GM12878 (cell line): ENCODE measurements around the gene PPIF. TPM values are rescaled to one million over a fixed set of nuclear protein-coding genes. Genes with fewer than 3 reads are reported as not detected.
A peak's percentile ranks its signal among the peaks of the same experiment; 100 is the strongest.
"Not testable (repeated sequence)": the region's sequence is repeated elsewhere in the genome, so short reads cannot be mapped to it uniquely, and the experiment has no call there.

ENCODE experiments used
- ATAC-seq: fragments of 200-7000 bp; cut with Tn5 transposase; 3 replicates; pipeline ENCODE4 v1.9.1; 2020; ENCODE audit warnings: mild to moderate bottlenecking, moderate library complexity
- BruUV-seq: library from RNA; stranded (reverse); fragments of 400-500 nt; replicated peaks from 2 replicates; lab custom pipeline; 2021; lab: Mats Ljungman, UMichigan
- CTCF ChIA-PET: fragments of 300-600 bp; sonication (Branson Sonifier 250); formaldehyde crosslinking; extraction: SDS; loops from one replicate; lab custom pipeline; 2021; ENCODE audit warnings: inconsistent platforms; lab: Yijun Ruan, JAX
- POLR2A ChIA-PET: fragments of 350-600 bp; formaldehyde crosslinking; extraction: SDS; loops from one replicate; lab custom pipeline; 2021; ENCODE audit warnings: inconsistent platforms; lab: Charles Lee
- RAD21 ChIA-PET: fragments of 300-600 bp; sonication (Branson Sonifier 250); formaldehyde crosslinking; loops from one replicate; lab custom pipeline; 2023; ENCODE audit warnings: antibody characterized with exemption; ENCODE audit not compliant: unreplicated experiment; lab: Charles Lee
- SMC1A ChIA-PET: fragments of 300-600 bp; sonication (Branson Sonifier 250); formaldehyde crosslinking; loops from one replicate; lab custom pipeline; 2023; ENCODE audit not compliant: unreplicated experiment, uncharacterized antibody; lab: Charles Lee
- DNase-seq: peaks from one replicate; pipeline ENCODE4 v3.0.0-alpha.2; 2011; ENCODE audit warnings: low read depth, low spot score
- FAIRE-seq: peaks from 3 replicates; lab custom pipeline; 2011; peaks lifted over from hg19 to GRCh38; lab: Jason Lieb, UNC
- H2AFZ ChIP-seq: 2 replicates; pipeline ENCODE4 v1.6.0; 2011; ENCODE audit warnings: low read depth, low read length, control low read depth; ENCODE audit not compliant: control insufficient read depth
- H3K27ac ChIP-seq: 2 replicates; pipeline ENCODE4 v1.5.1; 2011; ENCODE audit warnings: control low read depth; ENCODE audit not compliant: control insufficient read depth, insufficient read depth
- H3K27me3 ChIP-seq, 2 experiments: replicated peaks in 1 of 2; 2 replicates each; pipeline versions ENCODE4 v1.6.0 to v1.6.1; 2011; ENCODE audit warnings: low read length in 1 of 2; ENCODE audit not compliant: control insufficient read depth in 2 of 2, insufficient read depth in 2 of 2
- H3K36me3 ChIP-seq, 2 experiments: 2 replicates each; pipeline ENCODE4 v1.5.1; 2011; ENCODE audit warnings: low read length in 1 of 2; ENCODE audit not compliant: control insufficient read depth in 2 of 2, insufficient read depth in 2 of 2
- H3K4me1 ChIP-seq: 2 replicates; pipeline ENCODE4 v1.6.1; 2011; ENCODE audit warnings: mild to moderate bottlenecking, low read length, moderate library complexity, mixed read lengths; ENCODE audit not compliant: control insufficient read depth, insufficient read depth
- H3K4me2 ChIP-seq: 2 replicates; pipeline ENCODE4 v1.6.0; 2011; ENCODE audit warnings: control low read depth; ENCODE audit not compliant: control insufficient read depth, insufficient read depth
- H3K4me3 ChIP-seq: fragments of 200-600 bp; sonication (generic); 2 replicates; pipeline ENCODE4 v1.5.1; 2016
- H3K79me2 ChIP-seq: 2 replicates; pipeline ENCODE4 v1.6.0; 2011; ENCODE audit warnings: low read length; ENCODE audit not compliant: control insufficient read depth, insufficient read depth
- H3K9ac ChIP-seq: 2 replicates; pipeline ENCODE4 v1.8.0; 2011; ENCODE audit warnings: low read length, control low read depth, mixed read lengths; ENCODE audit not compliant: control insufficient read depth, insufficient read depth
- H3K9me3 ChIP-seq: replicated peaks from 3 replicates; pipeline ENCODE4 v1.5.1; 2011; ENCODE audit warnings: mild to moderate bottlenecking, low read length; ENCODE audit not compliant: control insufficient read depth, insufficient read depth
- H4K20me1 ChIP-seq: 2 replicates; pipeline ENCODE4 v1.6.0; 2011; ENCODE audit not compliant: control insufficient read depth, insufficient read depth
- BHLHE40 ChIP-seq, 2 experiments: fragments of 450-650 bp in 1 of 2; IDR thresholded peaks; 2 replicates each; pipeline ENCODE4 v1.6.1; 2011 to 2017; ENCODE audit warnings: low read depth in 2 of 2, borderline replicate concordance in 1 of 2, improper control_type of control experiment in 1 of 2, low read length in 1 of 2, mild to moderate bottlenecking in 1 of 2
- CREM ChIP-seq: IDR thresholded peaks from 2 replicates; pipeline ENCODE4 v1.6.1; 2014; ENCODE audit warnings: antibody characterized with exemption, low read depth
- DPF2 ChIP-seq: fragments of 450-650 bp; IDR thresholded peaks from 2 replicates; pipeline ENCODE4 v1.6.1; 2017; ENCODE audit warnings: mild to moderate bottlenecking
- EGR1 ChIP-seq, 2 experiments: IDR thresholded peaks; 1 replicate in 1 of 2; 2 replicates in 1 of 2; pipeline ENCODE4 v1.6.1; 2011 to 2012; ENCODE audit warnings: low read depth in 2 of 2, low read length in 2 of 2, borderline replicate concordance in 1 of 2, mild to moderate bottlenecking in 1 of 2, moderate library complexity in 1 of 2
- ELK1 ChIP-seq: IDR thresholded peaks from 2 replicates; pipeline ENCODE4 v1.6.1; 2012; ENCODE audit warnings: low read depth, low read length, improper control_type of control experiment
- ETV6 ChIP-seq, 2 experiments: fragments of 450-650 bp in 1 of 2; IDR thresholded peaks in 1 of 2; conservative IDR thresholded peaks in 1 of 2; 2 replicates each; pipeline ENCODE4 v1.6.1; 2014; ENCODE audit warnings: antibody characterized with exemption in 1 of 2, borderline replicate concordance in 1 of 2, low read depth in 1 of 2, mild to moderate bottlenecking in 1 of 2, moderate library complexity in 1 of 2
- MXI1 ChIP-seq: fragments of 150-350 bp; IDR thresholded peaks from 2 replicates; pipeline ENCODE4 v1.6.1; 2011; ENCODE audit warnings: low read depth, mild to moderate bottlenecking, inconsistent platforms, low read length, improper control_type of control experiment
- NFYB ChIP-seq: IDR thresholded peaks from 2 replicates; pipeline ENCODE4 v1.6.1; 2011; ENCODE audit warnings: low read depth, mild to moderate bottlenecking, low read length, improper control_type of control experiment, moderate library complexity; ENCODE audit not compliant: insufficient read depth
- NR2C1 ChIP-seq: fragments of 450-650 bp; IDR thresholded peaks from 2 replicates; pipeline ENCODE4 v1.6.1; 2017; ENCODE audit warnings: antibody characterized with exemption, mild to moderate bottlenecking, moderate library complexity
- PAX5 ChIP-seq: IDR thresholded peaks from 2 replicates; pipeline ENCODE4 v1.6.1; 2011; ENCODE audit warnings: low read depth, low read length, borderline replicate concordance
- RELB ChIP-seq: fragments of 450-650 bp; IDR thresholded peaks from 2 replicates; pipeline ENCODE4 v1.6.1; 2017; ENCODE audit warnings: low read depth, mild to moderate bottlenecking, moderate library complexity
- SP1 ChIP-seq: IDR thresholded peaks from one replicate; pipeline ENCODE4 v1.6.1; 2011; ENCODE audit warnings: low read depth, low read length
- SREBF1 ChIP-seq: IDR thresholded peaks from 2 replicates; pipeline ENCODE4 v1.6.1; 2012; ENCODE audit warnings: mild to moderate bottlenecking, low read length
- STAT1 ChIP-seq: fragments of 450-650 bp; conservative IDR thresholded peaks from 2 replicates; pipeline ENCODE4 v1.6.1; 2014; ENCODE audit warnings: antibody characterized with exemption, mild to moderate bottlenecking
- TBL1XR1 ChIP-seq: IDR thresholded peaks from 2 replicates; pipeline ENCODE4 v1.6.1; 2012; ENCODE audit warnings: low read depth, low read length, improper control_type of control experiment
- TCF3 ChIP-seq: IDR thresholded peaks from 2 replicates; pipeline ENCODE4 v1.6.1; 2012; ENCODE audit warnings: low read depth, mild to moderate bottlenecking, low read length, borderline replicate concordance; ENCODE audit not compliant: insufficient read depth
- TCF7 ChIP-seq: IDR thresholded peaks from 2 replicates; pipeline ENCODE4 v1.6.1; 2014; ENCODE audit warnings: antibody characterized with exemption, borderline replicate concordance
- YY1 ChIP-seq: IDR thresholded peaks from 2 replicates; pipeline ENCODE4 v1.6.1; 2011; ENCODE audit warnings: low read depth, mild to moderate bottlenecking, low read length
- ZNF622 ChIP-seq: fragments of 450-650 bp; IDR thresholded peaks from 2 replicates; pipeline ENCODE4 v1.6.1; 2017; ENCODE audit warnings: mild to moderate bottlenecking, inconsistent platforms
- WGBS: methylation state at CpG from one replicate; pipeline ENCODE4 v1.1.6; 2016; ENCODE audit warnings: low lambda C conversion rate; ENCODE audit not compliant: insufficient replicate concordance, insufficient coverage; ENCODE audit errors: missing lambda C conversion rate; 5-methylcytosine and 5-hydroxymethylcytosine counted together
- in situ Hi-C: fragments of 300-500 bp; cut with MboI; formaldehyde crosslinking; loops from 9 replicates; pipeline ENCODE4 v1.14.3; 2018; ENCODE audit warnings: mixed read lengths
- intact Hi-C: fragments of 100-400 bp; cut with micrococcal nuclease; formaldehyde crosslinking; loops from one replicate; pipeline ENCODE4 v1.14.2; 2022; ENCODE audit not compliant: unreplicated experiment
- polyA plus RNA-seq, 11 experiments: library from polyadenylated mRNA; depleted of rRNA in 4 of 11; unstranded in 6 of 11; stranded (reverse) in 5 of 11; fragments of >200 nt; fragmentation: Nextera tagmentation in 4 of 11; fragmentation: Illumina TruSeq in 1 of 11; extraction: Ambion mirVana in 4 of 11; extraction: Trizol in 1 of 11; gene quantifications; 1 replicate in 1 of 11; 2 replicates in 10 of 11; pipeline versions ENCODE4 v1.2.1 to v1.2.3, GENCODE V29; 2011 to 2016; ENCODE audit warnings: inconsistent platforms in 2 of 11, missing spikeins in 2 of 11, low read depth in 1 of 11
- total RNA-seq, 4 experiments: library from RNA; depleted of rRNA in 3 of 4; stranded (reverse); fragments of >200 nt in 3 of 4; fragmentation: Illumina TruSeq in 1 of 4; extraction: Trizol in 1 of 4; gene quantifications; 2 replicates each; pipeline versions ENCODE4 v1.2.1 to v1.2.3, GENCODE V29; 2013 to 2021

The PPIF gene
- total and polyA plus RNA-seq, 10 of the 15 experiments (the other 5 are each of a cell fraction or from before 2014, with no cell fraction given) = 28.8 to 180 (median 128) TPM

GRCh38 chr10:79331709-79332108 is 15.6 kb upstream of the PPIF start (continued):
- peak; percentile 82 for TF ChIP-seq DPF2
- no peak for TF ChIP-seq STAT1
- TF ChIP-seq ELK1 = no peak
- no peak for TF ChIP-seq SREBF1
- TF ChIP-seq SP1 = peak; percentile 31
- peak; percentile 82 for TF ChIP-seq RELB
- no peak for TF ChIP-seq PAX5
- no peak for TF ChIP-seq MXI1
- TF ChIP-seq NFYB = no peak
- TF ChIP-seq TCF3 = 0 out of 2 replicates have a peak, but pooled peaks have one; percentile 54
- TF ChIP-seq EGR1 (IDR thresholded peaks at IDR 0.05; ENCODE audit: borderline replicate concordance in 1 of 2, low read depth in 2 of 2, low read length in 2 of 2) = no peak
- peak; percentile 27 to 75; a peak in 2 of 4 replicates for TF ChIP-seq BHLHE40 (IDR thresholded peaks at IDR 0.05; ENCODE audit: borderline replicate concordance in 1 of 2, low read depth in 2 of 2, low read length in 1 of 2)
- TF ChIP-seq NR2C1 = no peak
- no peak for TF ChIP-seq ETV6 (conservative IDR thresholded peaks at IDR 0.05 in 1 of 2, IDR thresholded peaks at IDR 0.05 in 1 of 2; ENCODE audit: borderline replicate concordance in 1 of 2, low read depth in 1 of 2)
- TF ChIP-seq TBL1XR1 = no peak
- no peak for TF ChIP-seq YY1
- TF ChIP-seq TCF7 = no peak
- TF ChIP-seq CREM = peak; percentile 66; the same call in 1 of the 2 replicates
- TF ChIP-seq ZNF622 = no peak

DNA sequence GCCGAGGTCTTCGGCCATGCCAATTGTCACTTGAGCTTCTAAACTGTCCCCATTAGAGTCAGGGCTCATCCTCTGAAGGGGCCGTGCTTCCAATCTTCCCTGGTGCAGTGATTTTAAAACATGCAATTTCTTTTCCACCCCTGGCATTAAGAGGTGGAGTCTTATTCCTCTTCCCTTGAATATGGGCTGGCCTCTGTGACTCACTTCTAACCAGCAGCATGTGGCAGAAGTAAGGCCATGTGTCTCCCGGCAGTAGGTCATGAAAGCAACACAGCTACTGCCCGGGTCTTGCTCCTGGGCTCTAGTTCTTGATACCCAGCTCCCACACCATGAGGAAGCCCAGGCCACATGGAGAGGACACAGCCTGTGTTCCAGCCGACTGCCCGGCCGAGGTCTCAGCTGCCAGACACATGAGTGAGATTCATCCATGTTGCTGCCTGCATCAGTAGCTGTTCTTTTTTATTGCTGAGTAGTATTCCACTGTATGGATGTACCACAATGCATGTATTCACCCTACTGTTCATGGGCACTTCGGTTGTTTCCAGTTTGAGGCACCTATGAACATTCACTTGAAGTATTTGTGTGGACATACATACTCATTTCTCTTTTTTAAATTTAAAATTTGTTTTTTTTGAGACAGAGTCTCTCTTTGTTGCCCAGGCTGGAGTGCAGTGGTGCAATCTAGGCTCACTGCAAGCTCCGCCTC is 14.5 kb upstream of the PPIF start:
- ChIA-PET SMC1A (interaction anchor here (1.1 to 2.5 kb wide), 3 partner anchors 11 to 16 kb away, joined by 3 to 17 read pairs (median 16); no protein-coding TSS in a partner anchor), RAD21 (interaction anchor here (1.1 to 2.4 kb wide), 5 partner anchors 12 to 89 kb away, joined by 4 to 7 read pairs (median 5); partner anchors contain the start of gene PPIF), CTCF (interaction anchor here (1.1 to 2.9 kb wide), 3 partner anchors 8 to 14 kb away, joined by 3 to 27 read pairs (median 3); partner anchors contain the start of gene PPIF), POLR2A (interaction anchor here (1.1 kb wide), 1 partner anchor 15 kb away, joined by 3 read pairs; no protein-coding TSS in a partner anchor)
- H3K4me3 ChIP-seq, ATAC-seq, H4K20me1 ChIP-seq, in situ Hi-C loops, intact Hi-C loops, H3K9me3 ChIP-seq, FAIRE-seq, H3K79me2 ChIP-seq, BruUV-seq, H3K36me3 ChIP-seq, H3K4me2 ChIP-seq, H3K27me3 ChIP-seq, H2AFZ ChIP-seq, H3K9ac ChIP-seq, H3K27ac ChIP-seq, DNase-seq: not testable (repeated sequence)
- H3K4me1 ChIP-seq = peaks cover 11% of the 10 kb centered on the region
- 94% methylated on average over 2 of the region's 10 CpGs for WGBS
